RCC 7860 (cell line): ENCODE results near the gene LRP5.
"Not testable (repeated sequence)": the region's sequence is repeated elsewhere in the genome, so short reads cannot be mapped to it uniquely, and the experiment has no call there.

ENCODE experiments used
- DNase-seq: peaks from one replicate; pipeline ENCODE4 v3.0.0-alpha.2; 2015; ENCODE audit warnings: low spot score
- FAIRE-seq: peaks from 2 replicates; lab custom pipeline; 2012; peaks lifted over from hg19 to GRCh38; lab: Jason Lieb, UNC

Gene LRP5

GRCh38 chr11:68343761-68344256, 31.4 kb downstream of the LRP5 start:
- no peak for DNase-seq
- FAIRE-seq = no peak

- not testable (repeated sequence) for FAIRE-seq, DNase-seq
Observed at GRCh38 chr11:68344821-68345220, 32.4 kb downstream of the LRP5 start.

- FAIRE-seq (no peak), DNase-seq (no peak)
Observed at GRCh38 chr11:68345776-68346461, 33.5 kb downstream of the LRP5 start.

GRCh38 chr11:68346462-68346790, 34.0 kb downstream of the LRP5 start:
- DNase-seq = no peak
- no peak for FAIRE-seq

GRCh38 chr11:68347345-68347744, 35.0 kb downstream of the LRP5 start:
- FAIRE-seq (no peak), DNase-seq (no peak)

GRCh38 chr11:68347841-68348240, 35.5 kb downstream of the LRP5 start:
- DNase-seq (no peak), FAIRE-seq (no peak)

GRCh38 chr11:68349461-68350249, 37.3 kb downstream of the LRP5 start:
- FAIRE-seq (no peak), DNase-seq (no peak)

GRCh38 chr11:68350759-68351449, 38.5 kb downstream of the LRP5 start:
- DNase-seq = no peak
- FAIRE-seq = no peak

GRCh38 chr11:68351450-68352275, 39.3 kb downstream of the LRP5 start:
- DNase-seq (no peak), FAIRE-seq (no peak)

- FAIRE-seq (no peak), DNase-seq (no peak)
Observed at GRCh38 chr11:68352591-68352990, 40.2 kb downstream of the LRP5 start.

GRCh38 chr11:68353118-68353517, 40.7 kb downstream of the LRP5 start:
- DNase-seq (no peak), FAIRE-seq (no peak)

GRCh38 chr11:68353669-68354068, 41.3 kb downstream of the LRP5 start:
- no peak for FAIRE-seq

GRCh38 chr11:68354148-68354872, 41.9 kb downstream of the LRP5 start:
- FAIRE-seq (peak; percentile 83), DNase-seq (peak; percentile 85)

More at GRCh38 chr11:68353669-68354068, 41.3 kb downstream of the LRP5 start:
- no peak for DNase-seq

- peak; percentile 7 for DNase-seq
- FAIRE-seq = no peak
Observed at GRCh38 chr11:68355471-68355870, 43.1 kb downstream of the LRP5 start.

- no peak for DNase-seq
- no peak for FAIRE-seq
Observed at GRCh38 chr11:68357568-68357967, 45.2 kb downstream of the LRP5 start.

GRCh38 chr11:68358416-68358815, 46.0 kb downstream of the LRP5 start:
- DNase-seq = no peak

GRCh38 chr11:68361702-68362101, 49.3 kb downstream of the LRP5 start:
- DNase-seq (no peak), FAIRE-seq (no peak)

More at GRCh38 chr11:68358416-68358815, 46.0 kb downstream of the LRP5 start:
- FAIRE-seq = no peak

GRCh38 chr11:68362801-68363379, 50.5 kb downstream of the LRP5 start:
- no peak for FAIRE-seq
- no peak for DNase-seq

- FAIRE-seq (no peak), DNase-seq (no peak)
Observed at GRCh38 chr11:68363776-68364175, 51.4 kb downstream of the LRP5 start.

- FAIRE-seq = no peak
- DNase-seq = no peak
Observed at GRCh38 chr11:68364581-68364980, 52.2 kb downstream of the LRP5 start.
